ENCODE measurements around the gene MPND.

DNA sequence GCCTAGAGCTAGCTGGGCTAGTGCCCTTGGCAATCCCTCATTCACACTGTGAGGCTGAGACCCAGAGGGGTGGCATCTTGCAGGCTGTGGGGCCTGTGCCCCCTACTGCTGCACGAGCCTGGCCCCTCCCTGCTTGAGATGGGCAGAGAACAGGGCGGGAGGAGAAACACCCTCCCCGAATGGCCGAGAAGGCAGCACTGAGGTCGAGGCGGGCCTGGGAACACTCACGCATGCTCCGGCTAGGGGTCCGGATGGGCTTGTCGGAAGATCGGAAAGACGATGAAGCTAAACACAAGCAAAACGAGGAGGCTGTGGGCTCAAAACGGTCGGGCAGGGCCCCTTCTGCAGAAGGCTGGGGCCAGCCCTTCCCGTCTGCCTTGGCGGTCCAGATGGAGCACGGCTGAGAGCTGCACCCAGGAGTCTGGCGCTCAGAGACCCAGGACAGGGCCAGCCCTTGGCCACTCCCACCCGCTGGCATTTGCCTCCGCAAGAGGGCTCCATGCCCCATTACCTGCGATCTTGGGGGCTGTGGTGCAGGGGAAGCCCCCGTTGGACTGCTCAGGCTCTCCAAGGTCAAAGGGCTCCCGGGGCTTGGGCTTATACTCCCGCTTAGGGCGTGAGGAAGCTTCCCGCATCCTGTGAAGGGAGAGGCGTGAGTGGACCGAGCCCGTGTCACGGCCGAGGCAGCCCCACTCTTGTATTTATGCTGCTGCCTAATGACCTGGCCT lies 18.9 kb downstream of the MPND start:
- TF ChIP-seq YY1 (IDR thresholded peaks at IDR 0.05; ENCODE audit: insufficient read depth, insufficient read length) (no peak), SUZ12 (IDR thresholded peaks at IDR 0.05; ENCODE audit: extremely low read depth, insufficient read depth, insufficient read length) (no peak)

All from NT2/D1 (cell line).